Measurements from ENCODE around the gene TNS2.
"Not testable (repeated sequence)": the region's sequence is repeated elsewhere in the genome, so short reads cannot be mapped to it uniquely, and the experiment has no call there.

TNS2 gene, protein sequence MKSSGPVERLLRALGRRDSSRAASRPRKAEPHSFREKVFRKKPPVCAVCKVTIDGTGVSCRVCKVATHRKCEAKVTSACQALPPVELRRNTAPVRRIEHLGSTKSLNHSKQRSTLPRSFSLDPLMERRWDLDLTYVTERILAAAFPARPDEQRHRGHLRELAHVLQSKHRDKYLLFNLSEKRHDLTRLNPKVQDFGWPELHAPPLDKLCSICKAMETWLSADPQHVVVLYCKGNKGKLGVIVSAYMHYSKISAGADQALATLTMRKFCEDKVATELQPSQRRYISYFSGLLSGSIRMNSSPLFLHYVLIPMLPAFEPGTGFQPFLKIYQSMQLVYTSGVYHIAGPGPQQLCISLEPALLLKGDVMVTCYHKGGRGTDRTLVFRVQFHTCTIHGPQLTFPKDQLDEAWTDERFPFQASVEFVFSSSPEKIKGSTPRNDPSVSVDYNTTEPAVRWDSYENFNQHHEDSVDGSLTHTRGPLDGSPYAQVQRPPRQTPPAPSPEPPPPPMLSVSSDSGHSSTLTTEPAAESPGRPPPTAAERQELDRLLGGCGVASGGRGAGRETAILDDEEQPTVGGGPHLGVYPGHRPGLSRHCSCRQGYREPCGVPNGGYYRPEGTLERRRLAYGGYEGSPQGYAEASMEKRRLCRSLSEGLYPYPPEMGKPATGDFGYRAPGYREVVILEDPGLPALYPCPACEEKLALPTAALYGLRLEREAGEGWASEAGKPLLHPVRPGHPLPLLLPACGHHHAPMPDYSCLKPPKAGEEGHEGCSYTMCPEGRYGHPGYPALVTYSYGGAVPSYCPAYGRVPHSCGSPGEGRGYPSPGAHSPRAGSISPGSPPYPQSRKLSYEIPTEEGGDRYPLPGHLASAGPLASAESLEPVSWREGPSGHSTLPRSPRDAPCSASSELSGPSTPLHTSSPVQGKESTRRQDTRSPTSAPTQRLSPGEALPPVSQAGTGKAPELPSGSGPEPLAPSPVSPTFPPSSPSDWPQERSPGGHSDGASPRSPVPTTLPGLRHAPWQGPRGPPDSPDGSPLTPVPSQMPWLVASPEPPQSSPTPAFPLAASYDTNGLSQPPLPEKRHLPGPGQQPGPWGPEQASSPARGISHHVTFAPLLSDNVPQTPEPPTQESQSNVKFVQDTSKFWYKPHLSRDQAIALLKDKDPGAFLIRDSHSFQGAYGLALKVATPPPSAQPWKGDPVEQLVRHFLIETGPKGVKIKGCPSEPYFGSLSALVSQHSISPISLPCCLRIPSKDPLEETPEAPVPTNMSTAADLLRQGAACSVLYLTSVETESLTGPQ (N-terminal part only)

DNA sequence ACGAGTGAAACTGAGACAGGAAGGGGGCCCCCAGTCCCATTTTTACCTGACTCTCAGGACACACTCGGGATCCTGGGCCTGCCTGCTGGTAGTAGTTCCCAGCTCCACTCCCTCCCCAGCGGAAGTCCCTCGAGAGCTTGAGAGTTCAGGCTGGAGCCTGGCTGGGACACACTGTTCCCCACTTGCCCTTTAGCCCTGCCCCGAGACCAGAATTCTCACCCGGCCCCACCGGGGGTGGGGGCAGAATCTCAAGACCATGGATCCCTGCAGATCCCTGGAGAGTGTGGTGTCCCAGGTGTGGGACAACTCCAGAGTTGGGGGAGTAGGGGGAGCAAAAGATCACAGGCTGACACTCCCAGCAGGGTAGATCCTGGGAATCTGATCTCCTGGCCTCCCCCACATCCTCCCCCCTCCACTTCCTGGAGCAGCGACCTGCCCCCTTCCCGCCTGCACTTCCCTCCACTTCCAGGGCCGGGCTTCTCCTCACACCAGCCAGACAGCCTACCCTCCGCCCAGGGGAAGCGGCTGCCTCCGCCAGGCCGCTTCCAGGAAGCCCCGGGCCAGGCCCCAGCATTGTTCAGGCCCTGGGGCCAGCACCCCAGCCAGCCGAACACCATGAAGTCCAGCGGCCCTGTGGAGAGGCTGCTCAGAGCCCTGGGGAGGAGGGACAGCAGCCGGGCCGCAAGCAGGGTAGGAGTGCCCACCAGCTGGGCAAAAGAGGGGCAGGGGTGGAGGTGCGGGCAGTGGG is at the start of gene TNS2:
Gene TNS2, plus strand, starts transcription at position 495 of the 748 bp plus-strand sequence. Its CDS starts 121 bp downstream, at position 616.
- DNase-seq = peak; percentile 50
- in situ Hi-C loops (cut with HindIII; ENCODE audit: low pct_ligation_motif_present, low pct_unique_long_range_greater_than_20kb, low sequenced_read_pairs) = no loop called here

DNA sequence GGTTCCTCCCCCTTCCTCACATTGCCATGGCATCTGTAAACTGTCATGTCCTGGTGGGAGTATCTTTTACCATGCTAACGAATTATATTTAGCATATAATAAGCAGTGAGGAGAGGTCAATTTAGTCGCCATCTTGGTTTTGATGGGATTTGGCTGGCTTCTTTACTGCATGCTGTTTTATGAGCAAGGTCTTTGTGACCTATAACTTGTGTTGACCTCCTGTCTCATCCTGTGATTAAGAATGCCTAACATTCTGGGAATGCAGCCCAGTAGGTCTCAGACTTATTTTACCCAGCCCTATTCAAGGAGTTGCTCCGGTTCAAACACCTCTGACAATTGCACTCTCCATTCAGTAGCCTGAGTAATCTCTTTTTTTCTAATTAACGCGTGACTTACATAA is 45.7 kb upstream of the TNS2 start:
- in situ Hi-C loops (cut with HindIII; ENCODE audit: low pct_ligation_motif_present, low pct_unique_long_range_greater_than_20kb, low sequenced_read_pairs) = no loop called here
- DNase-seq = peak; percentile 85

DNA sequence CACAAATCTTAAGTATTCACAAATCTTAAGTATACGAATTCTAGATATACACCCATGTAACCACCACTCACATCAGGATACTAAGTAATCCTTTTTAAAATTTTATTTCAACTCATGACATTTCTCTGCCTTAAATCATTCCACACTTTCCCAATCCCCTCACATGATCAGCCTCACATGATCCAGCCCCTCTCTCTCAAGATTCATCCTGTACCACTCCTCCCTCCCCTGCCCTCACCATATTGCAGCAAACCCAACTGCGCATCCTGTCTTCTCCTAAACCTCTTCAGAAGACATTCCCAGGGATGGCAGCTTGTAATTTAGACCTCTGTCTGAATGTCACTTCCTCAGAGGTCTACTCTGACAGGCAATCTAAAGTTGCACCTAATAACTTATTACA is 45.3 kb upstream of the TNS2 start:
- in situ Hi-C loops (cut with HindIII; ENCODE audit: low pct_ligation_motif_present, low pct_unique_long_range_greater_than_20kb, low sequenced_read_pairs) = no loop called here
- peak; percentile 53 for DNase-seq

DNA sequence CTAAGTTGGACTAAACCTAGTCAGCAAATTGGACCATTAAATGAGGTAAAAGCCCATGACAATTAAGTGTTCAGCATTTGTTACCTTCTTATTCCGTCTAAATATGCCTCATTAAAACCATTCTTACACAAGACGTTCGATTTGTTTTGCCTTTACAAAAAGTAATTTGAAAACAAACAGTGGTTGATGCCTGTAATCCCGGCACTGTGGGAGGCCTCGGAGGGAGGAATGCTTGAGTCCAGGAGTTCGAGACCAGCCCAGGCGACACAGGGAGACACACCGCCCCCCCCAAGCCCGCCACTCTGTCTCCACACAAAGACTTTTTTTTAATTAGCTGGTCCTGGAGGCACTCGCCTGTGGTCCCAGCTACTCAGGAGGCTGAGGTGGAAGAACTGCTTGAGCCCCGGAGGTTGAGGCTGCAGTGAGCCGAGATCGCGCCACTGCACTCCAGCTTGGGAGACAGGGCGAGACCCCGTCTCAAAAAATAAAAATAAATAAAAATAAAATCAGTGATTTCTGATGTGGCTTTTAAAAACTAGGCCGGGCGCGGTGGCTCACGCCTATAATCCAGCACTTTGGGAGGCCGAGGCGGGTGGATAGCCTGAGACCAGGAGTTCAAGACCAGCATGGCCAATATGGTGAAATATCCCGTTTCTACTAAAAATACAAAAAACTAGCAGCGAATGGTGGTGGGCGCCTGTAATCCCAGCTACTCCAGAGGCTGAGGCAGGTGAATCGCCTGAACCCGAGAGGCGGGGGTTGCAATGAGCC is 44.5 kb upstream of the TNS2 start:
- peak; percentile 20 for DNase-seq
- in situ Hi-C loops (cut with HindIII; ENCODE audit: low pct_ligation_motif_present, low pct_unique_long_range_greater_than_20kb, low sequenced_read_pairs) = no loop called here

DNA sequence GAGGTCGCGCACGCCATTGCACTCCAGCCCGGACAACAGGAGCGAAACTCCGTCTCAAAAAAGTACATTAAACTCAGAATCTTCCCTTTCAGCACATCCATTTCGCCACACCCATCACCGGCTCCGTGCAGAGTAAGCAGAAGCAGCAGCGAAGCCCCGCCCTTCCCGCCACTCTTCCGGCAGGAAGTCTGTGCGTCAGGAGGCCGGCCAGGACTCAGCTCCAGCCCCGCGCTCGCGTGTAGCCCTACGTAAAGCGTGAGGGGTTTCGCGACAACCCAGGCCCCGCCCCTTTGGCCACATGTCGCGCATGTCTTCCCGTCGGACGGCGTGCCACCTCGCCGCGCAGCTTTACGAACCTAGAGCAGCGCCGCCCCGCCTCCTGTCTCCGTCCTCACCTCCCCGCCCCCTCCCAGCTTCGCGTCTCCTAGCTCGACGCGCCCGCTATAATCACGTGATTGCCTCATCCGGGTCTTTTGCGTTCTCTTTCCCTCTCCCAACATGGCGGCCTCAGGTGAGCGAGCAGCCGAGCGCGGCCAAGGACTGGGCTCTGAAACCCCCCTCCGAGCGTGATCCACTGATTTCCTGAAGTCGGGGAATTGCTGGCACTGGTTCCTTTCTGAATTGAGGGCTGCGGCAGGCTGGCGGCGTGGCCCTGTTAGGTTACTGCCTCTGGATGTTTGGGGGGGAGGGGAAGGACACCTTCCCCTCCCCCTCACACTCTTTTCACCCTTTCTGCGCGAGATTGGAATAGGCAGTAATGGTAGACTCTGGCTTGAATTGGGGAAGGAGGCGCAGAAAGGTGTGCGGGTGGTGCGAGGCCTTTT is 43.7 kb upstream of the TNS2 start, which contains the start of gene EIF4B:
Gene EIF4B, plus strand, starts transcription at position 471 of the 824 bp plus-strand sequence. Its CDS starts 28 bp downstream, at position 499.
- DNase-seq = peak; percentile 100
- in situ Hi-C loops (cut with HindIII; ENCODE audit: low pct_ligation_motif_present, low pct_unique_long_range_greater_than_20kb, low sequenced_read_pairs) = no loop called here

DNA sequence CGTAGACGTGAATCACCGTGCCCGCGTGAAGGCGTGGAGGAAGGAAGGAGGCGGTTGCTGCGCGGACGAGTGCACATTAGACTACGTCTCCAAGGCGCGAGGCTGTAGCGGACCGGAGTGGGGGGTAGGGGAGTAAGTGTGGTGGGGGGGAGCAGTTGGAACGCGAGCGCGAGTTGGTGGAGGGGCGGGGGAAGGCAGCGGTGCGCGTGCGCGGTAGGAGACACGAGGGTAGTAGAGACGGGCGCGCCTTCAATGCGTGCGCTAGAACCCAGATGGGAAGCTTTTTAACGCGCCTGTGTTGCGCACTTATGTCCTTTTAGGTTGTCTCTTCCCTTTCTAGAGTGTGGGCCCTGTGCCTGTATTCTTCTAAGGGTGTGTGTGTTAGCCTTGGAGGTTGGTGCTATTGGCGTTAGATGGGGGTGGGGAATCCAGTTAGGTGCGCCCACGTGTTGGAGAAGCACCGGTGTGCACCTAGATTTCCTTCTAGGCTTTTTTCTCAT is 43.0 kb upstream of the TNS2 start:
- DNase-seq = peak; percentile 87
- in situ Hi-C loops (cut with HindIII; ENCODE audit: low pct_ligation_motif_present, low pct_unique_long_range_greater_than_20kb, low sequenced_read_pairs) = no loop called here

DNA sequence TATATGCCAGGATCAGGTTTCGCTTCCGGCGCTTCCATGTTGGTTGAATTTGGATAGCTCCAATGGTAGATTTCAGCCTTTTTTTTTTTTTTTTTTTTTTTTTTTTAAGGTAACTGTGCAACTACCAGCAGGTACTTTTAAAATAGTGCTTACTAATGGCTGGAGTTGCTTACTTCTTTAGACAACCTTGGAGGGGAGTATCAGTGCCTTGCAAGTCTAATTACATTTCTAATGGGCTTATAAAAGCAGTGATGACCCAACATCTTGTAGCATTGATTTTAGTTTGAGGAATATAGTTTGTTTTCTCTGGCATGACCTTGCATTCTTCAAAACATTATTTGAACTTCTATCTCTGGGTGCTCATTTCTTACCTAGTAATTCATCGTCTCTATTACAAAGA is 42.5 kb upstream of the TNS2 start:
- no peak for DNase-seq

DNA sequence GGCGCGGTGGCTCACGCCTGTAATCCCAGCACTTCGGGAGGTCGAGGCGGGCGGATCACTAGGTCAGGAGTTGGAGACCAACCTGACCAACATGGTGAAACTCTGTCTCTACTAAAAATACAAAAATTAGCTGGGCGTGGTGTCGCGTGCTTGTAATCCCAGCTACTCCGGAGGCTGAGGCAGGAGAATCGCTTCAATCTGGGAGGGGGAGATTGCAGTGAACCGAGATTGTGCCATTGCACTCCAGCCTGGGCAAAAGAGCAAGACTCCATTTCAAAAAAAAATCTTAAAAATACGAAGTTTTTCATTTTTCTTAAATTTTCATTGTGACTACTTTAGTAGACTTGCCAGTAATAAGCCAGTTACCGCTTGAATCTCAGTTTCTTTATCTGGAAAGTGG is 41.1 kb upstream of the TNS2 start:
- DNase-seq; in situ Hi-C loops (cut with HindIII; ENCODE audit: low pct_ligation_motif_present, low pct_unique_long_range_greater_than_20kb, low sequenced_read_pairs): not testable (repeated sequence)

More for the DNA sequence above, 42.5 kb upstream of the TNS2 start:
- in situ Hi-C loops (cut with HindIII; ENCODE audit: low pct_ligation_motif_present, low pct_unique_long_range_greater_than_20kb, low sequenced_read_pairs) = no loop called here

DNA sequence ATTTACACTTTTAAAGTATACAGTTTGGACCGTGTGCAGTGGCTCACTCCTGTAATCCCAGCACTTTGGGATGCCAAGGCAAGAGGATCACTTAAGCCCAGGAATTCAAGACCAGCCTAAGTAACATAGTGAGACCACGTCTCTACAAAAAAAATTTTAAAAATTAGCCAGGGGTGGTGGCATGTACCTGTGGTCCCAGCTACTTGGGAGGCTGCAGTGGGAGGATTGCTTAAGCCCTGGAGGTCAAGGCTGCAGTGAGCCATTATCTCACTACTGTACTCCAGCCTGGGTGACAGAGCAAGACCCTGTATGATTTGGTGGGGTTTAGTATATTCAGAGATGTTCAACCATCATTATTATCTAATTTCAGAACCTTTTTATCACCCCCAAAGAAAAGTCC is 38.9 kb upstream of the TNS2 start:
- no peak for DNase-seq
- in situ Hi-C loops (cut with HindIII; ENCODE audit: low pct_ligation_motif_present, low pct_unique_long_range_greater_than_20kb, low sequenced_read_pairs) = no loop called here

DNA sequence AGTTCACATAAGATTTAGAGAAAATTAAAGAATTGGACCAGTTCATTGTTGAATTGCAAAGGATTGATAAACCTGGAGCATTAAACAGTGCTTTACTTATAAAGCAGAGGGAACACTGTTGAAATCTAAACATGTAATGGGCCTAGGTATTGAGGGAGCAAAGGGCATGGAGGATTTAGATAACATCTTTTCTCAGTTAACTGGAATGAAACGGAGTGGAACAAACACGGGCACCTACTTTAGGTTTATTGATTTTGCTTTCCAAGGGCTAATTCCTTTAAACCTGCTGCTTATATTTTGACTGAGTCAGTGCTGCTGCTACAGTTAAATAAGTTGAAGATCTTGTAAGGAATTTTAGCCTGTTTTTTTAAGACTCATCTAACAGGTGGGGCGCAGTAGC is 38.0 kb upstream of the TNS2 start:
- in situ Hi-C loops (cut with HindIII; ENCODE audit: low pct_ligation_motif_present, low pct_unique_long_range_greater_than_20kb, low sequenced_read_pairs) = no loop called here
- no peak for DNase-seq

DNA sequence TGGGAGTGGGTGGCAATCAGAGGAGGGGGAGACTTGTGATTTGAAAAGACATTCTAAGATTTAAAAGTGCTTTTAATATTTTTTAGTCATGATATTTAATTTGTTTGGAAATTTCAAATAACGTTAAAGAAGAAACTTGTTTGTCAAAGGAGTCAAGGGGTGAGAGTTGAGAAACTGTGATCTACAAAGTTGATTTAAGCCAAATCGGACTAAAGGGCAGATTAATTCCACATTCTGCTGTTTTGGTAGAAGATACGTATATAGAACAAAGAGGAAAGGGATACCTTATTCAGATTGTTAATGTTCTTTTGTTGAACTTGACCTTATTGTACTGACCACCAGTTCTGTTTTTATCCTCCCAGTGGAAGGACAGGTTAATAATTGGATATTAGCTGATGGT is 36.9 kb upstream of the TNS2 start:
- no peak for DNase-seq
- in situ Hi-C loops (cut with HindIII; ENCODE audit: low pct_ligation_motif_present, low pct_unique_long_range_greater_than_20kb, low sequenced_read_pairs) = no loop called here

DNA sequence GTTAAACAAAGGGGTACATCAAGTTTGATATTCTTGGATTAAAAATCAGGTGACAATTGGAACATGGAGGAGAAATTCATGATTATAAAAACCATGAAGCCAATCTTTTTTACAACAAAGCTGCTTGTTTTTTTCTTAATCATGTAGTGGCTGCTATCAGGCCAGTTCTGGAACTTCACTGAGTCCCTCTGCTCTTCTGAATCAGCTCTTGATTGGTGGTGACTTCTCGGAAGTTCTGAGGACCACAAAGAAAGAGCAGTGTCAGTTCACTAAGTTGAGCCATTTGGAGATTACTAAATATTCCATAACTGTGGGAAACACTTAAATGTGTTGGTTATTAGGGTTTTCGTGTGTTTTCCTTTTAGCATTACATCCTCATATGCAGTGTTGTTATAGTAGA is 35.2 kb upstream of the TNS2 start:
- DNase-seq = no peak
- in situ Hi-C loops (cut with HindIII; ENCODE audit: low pct_ligation_motif_present, low pct_unique_long_range_greater_than_20kb, low sequenced_read_pairs) = no loop called here

DNA sequence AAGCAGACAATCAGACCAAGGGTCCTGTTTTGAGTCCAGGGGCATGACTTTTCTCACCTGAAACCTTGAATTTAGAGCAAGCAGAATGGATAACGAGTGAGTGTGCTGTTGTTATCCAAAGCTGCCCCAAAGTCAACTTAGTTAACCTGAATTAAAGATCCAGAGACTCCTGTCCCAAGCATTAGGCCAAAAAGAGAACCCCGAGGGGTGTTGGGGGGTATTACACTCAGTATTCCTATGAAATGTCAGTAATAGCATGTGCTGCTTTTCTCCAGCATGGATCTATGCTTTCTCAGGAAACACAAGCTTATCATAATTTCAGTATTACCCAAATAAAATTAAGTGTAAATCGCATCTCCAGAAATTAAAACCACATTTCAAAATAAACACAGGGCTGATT is 24.6 kb upstream of the TNS2 start:
- no peak for DNase-seq
- in situ Hi-C loops (cut with HindIII; ENCODE audit: low pct_ligation_motif_present, low pct_unique_long_range_greater_than_20kb, low sequenced_read_pairs) = no loop called here

DNA sequence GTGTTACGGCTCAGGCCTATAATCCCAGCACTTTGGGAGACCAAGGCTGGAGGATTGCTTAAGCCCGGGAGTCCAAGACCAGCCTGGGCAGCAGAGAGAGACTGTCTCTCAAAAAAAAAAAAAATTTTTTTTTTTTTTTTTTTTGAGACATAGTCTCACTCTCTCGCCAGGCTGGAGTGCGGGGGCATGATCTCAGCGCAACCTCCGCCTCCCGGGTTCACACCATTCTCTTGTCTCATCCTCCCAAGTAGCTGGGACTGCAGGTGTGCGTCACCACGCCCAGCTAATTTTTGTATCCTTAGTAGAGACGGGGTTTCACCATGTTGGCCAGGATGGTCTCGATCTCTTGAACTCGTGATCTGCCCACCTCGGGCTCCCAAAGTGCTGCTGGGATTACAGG is 22.9 kb upstream of the TNS2 start:
- DNase-seq; in situ Hi-C loops (cut with HindIII; ENCODE audit: low pct_ligation_motif_present, low pct_unique_long_range_greater_than_20kb, low sequenced_read_pairs): not testable (repeated sequence)

DNA sequence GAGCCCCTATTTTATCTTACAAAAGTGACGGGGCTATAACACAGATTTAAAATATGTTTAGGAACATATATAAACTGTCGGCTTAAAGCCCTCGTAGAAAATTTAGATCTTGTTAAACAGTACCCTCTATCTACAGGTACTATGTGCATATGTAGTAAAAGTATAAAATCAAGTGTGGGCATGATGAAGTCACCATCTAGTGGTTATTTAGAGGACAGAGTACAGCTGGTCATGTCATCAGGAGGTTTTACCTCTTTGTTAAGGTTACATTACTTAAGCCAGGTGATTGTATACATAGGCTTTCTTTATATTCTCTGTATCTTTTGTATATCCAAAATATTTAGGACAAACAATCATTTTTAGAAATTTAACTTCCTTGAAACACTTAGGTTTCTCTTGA is 18.2 kb upstream of the TNS2 start:
- in situ Hi-C loops (cut with HindIII; ENCODE audit: low pct_ligation_motif_present, low pct_unique_long_range_greater_than_20kb, low sequenced_read_pairs) = no loop called here
- DNase-seq = no peak

DNA sequence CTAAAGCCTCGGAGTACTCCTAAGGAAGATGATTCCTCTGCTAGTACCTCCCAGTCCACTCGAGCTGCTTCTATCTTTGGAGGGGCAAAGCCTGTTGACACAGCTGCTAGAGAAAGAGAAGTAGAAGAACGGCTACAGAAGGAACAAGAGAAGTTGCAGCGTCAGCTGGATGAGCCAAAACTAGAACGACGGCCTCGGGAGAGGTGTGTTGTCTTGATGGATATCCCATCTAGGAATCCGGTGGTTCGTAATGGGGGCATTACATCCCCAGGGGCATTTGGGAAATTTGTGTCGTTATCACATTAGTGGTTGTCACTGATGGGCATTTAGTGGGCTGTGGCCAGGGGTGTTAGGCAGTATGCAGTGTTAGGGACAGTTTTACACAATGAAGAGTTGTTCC is 16.0 kb upstream of the TNS2 start:
- DNase-seq; in situ Hi-C loops (cut with HindIII; ENCODE audit: low pct_ligation_motif_present, low pct_unique_long_range_greater_than_20kb, low sequenced_read_pairs): not testable (repeated sequence)
